Measurements from ENCODE around the gene ALAS1. TPM values are rescaled to one million over a fixed set of nuclear protein-coding genes. Genes with fewer than 3 reads are reported as not detected.

The ALAS1 gene
- polyA plus RNA-seq, 1 donor = 31.2 TPM

DNA sequence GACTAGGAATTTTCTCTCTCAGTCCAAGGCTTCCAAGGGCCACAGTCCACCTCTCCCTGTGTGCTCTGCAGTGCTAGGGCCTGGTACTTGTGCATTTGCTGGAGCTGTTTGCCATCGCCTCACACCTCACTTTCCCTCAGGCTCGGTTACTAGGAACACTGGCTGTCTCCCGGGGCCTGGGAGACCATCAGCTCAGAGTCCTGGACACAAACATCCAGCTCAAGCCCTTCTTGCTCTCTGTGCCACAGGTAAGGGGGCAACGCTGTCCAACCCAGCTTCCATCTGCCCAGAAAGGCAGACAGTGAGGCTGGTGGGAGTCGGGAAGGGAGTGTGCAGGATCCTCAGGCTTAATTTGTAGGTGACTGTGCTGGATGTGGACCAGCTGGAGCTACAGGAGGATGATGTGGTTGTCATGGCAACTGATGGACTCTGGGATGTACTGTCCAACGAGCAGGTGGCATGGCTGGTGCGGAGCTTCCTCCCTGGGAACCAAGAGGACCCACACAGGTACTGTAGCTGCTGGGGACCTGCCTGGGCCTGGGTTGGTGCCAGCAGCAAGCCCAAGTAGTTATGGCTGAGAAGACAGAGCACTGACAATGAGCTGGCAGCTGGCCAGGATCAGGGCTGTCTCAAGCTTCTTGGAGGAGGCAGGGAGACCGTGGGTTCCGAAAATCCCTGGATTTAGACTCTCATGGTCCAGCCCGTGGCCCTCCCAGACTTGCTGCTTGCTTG is 51.0 kb downstream of the ALAS1 start:
- no peak for DNase-seq (ENCODE audit: low read depth)

DNA sequence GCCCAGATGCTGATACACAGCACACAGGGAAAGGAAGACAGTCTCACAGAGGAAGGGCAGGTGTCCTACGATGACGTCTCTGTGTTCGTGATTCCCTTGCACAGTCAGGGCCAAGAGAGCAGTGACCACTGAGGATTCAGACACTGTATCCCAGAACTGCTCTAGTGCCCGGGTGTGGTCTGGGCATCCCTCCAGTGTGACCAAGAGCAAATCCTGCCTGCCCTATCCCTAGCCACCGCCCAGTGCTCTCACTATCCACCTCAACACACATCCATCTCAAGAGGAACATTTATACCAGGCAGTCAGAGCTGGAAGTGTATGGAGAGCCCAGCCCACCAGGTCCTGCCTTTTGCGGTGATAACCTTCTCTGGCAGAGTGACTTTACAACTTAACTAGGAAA is 51.7 kb downstream of the ALAS1 start:
- no peak for DNase-seq (ENCODE audit: low read depth)

DNA sequence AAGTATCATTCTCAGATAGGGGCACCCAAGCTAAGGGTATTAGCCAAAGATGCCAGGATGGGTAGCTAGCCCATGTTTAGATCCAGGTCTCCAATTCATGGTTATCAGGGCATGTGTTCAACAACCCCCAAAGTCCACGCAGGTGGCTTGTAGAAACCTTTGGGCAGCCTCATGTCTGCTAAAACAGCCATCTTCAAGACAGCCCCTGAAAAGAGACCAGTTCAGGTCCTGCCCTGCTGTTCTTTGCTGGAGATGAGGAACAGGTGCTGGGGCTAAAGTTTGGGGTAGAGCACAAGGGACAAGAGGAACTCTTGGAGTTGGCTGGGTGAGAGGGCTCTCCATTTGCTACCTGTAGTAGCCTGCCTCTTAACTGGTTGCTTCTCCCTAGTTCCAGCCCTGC is 52.2 kb downstream of the ALAS1 start:
- no peak for DNase-seq (ENCODE audit: low read depth)

DNA sequence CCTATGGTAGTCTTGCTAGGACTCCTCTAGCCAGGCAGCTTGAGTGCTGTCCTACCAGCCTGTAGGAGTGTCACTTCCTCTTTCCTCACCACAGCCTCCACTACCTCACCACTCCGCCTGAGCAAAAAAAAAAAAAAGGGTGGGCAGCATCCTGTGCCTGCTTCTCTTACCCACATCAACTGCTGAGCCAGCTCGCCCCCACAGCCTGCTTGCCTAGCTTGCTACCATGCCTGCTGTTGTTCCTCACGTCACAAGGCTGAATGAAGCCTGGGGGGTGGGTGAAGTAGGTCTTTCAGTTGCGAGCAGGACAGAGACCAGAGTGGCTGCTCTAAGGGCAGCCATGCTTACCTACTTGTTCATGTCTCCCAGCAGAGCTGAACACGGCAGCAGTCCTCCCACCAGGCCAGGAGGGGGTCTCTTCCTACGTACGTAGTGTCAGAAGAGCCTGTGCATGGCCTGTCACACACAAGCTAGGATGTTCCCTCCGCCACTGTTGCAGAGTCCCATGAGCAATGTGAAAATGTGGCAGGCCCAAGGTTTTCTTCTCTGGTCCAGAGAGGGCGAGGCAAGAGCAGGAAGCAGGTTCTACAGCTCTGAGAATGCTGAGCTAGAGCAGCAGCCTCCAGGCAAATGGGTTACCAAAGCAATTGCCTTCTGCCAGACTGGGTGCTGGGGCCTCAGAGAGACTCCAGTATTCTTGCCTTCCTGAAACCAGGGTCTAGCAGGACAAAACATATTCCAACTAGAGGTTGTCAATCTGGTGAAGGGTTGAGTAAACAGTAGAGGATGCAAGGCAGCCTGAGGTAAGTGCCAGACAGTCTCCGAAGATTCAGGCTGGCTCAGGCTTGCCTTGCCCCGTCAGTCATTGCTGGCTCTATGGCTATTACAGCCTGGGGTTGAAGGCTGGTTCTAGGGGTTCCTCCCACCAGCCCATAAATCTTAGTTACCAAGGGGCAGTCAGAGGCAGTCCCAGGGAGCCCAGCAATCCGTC is 55.6 kb downstream of the ALAS1 start:
- no peak for DNase-seq (ENCODE audit: low read depth)

DNA sequence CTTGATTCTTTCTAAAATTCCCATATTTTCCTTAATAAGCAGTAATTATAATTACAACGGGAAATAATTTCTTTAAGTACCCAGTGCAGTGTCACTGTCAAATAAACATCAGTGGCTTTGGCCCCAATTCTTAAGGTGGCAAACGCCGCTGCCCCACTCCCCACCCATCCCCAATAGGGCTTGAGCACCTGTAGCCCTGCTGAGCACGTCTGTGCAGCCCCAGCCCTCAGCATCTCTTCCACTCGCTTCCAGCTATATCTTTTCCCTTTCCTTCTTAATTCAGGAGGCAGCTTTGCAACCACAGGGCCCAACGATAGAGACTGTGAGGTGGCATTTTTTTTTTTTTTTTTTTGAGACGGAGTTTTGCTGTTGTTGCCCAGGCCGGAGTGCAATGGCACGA is 56.6 kb downstream of the ALAS1 start:
- DNase-seq (ENCODE audit: low read depth) = no peak

DNA sequence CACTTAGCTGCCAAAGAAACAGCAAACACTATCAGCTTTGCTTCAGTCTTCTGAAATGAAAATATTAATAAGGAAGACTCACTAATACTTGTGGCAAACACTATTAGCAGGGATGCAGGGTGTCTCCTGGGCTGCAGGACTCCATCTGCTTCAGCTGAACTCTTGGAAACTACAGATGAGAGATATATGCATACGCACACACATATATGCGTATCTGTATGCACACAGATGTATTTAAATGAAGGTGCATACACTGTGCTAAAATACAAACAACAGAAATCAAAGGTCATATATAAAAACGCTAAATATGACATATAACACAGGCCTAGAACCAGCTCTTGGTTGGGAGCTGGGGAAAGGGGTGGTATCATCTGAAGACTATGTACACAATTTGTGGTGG is 58.2 kb downstream of the ALAS1 start:
- DNase-seq (ENCODE audit: low read depth) = no peak

DNA sequence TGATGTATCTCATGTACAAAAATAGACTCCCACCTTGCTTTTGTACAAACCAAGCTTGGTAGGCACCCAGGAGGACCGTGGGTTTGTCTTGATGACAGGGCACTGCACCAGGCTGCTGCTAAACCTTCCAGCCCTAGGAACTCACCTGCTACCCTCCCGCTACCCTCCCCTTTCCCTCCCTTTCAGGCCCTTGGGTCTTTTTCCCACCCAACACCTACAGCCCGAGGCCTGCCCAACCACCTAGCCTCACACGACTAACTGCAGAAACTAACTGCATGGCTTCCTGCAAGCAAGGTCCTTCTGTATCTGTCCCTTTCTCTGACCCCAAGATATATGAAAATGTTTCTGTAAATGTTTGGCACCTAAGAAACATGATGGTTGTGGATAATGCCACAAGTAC is 58.7 kb downstream of the ALAS1 start:
- DNase-seq (ENCODE audit: low read depth) = no peak

DNA sequence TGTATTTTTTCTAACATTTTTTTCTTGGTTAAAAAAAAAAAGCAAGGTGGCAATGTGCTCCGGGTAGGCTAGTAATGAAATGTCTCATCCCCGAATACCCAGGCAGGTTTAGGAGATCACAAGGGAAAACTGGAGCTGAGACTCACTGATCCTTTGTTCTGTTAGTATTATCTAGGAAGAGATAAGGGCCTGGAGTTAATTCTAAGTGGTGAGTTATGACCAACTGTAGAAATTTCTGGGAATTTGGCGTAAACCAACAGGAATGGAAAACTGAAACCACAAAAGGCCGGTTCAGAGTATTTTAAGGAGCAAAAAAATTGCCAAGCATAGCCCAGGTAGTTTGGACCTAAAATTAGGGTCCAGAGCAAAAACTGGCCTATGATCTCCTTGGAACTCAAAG is 60.0 kb downstream of the ALAS1 start:
- no peak for DNase-seq (ENCODE audit: low read depth)

DNA sequence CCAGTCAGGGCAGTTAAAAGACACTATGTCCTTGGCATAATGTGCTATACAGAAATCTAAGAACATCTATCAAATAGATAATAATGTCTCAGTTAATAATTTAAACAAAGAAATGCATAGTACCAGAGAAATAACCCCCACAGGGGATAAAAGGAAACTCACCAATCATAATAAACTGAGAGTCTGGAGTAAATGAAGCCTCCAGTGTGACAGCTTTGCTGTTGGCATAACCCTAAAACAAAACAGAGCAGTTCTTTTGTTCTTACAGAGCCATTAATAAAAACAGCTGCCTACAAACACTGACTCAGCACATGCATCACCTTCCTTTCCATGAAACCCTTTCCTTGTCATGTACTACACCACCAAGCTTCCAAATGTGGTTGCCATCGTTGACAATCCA is 61.1 kb downstream of the ALAS1 start:
- no peak for DNase-seq (ENCODE audit: low read depth)

DNA sequence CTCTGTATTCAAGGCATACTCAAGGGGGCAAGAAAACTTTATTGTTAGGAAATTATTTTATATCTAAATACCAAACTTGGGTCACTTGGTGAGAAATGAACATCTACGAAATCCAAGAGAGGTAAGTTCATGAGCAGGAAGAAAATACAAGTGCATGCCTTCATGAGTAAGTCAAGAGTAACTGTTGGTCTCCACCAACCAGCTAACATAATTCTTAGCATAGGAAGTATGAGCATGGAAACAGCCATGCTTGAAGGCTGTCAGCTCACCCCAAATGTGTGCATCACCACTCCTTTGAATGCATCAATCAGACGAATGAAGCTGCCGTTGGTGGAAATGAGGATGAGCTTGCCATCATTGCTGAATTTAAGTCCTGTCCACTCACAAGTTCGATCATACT is 61.5 kb downstream of the ALAS1 start:
- DNase-seq (ENCODE audit: low read depth) = no peak

DNA sequence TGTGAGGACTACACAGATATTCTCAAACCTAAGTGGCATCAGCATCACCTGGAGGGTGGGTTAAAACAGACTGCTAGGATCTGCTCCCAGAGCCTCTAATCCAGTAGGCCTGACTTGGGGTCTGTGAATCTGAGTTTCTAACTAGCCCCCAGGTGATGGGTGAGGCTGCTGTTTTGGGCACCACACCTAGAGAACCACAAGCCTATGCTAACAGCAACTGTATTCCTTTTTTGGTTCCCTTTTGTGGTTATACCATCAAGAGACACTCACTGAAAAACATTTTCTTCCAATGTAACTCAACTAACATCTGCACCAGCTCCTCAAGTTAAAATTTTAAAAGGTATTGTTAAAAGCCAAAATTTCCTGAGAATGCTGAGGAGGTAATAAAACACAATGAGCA is 64.5 kb downstream of the ALAS1 start:
- no peak for DNase-seq (ENCODE audit: low read depth)

Other genes starting within 250 kb of the ALAS1 start
- gene GPR62, start 242.8 kb upstream of the ALAS1 start, polyA plus RNA-seq (ENCODE audit: insufficient read length) = 0.89 TPM
- gene PCBP4, start 230.7 kb upstream of the ALAS1 start, polyA plus RNA-seq (ENCODE audit: insufficient read length) = 68.7 TPM
- gene ABHD14B, start 224.1 kb upstream of the ALAS1 start, polyA plus RNA-seq (ENCODE audit: insufficient read length) = 21.9 TPM
- gene ABHD14A, start 223.1 kb upstream of the ALAS1 start, polyA plus RNA-seq (ENCODE audit: insufficient read length) = 16.1 TPM
- gene ACY1, start 214.6 kb upstream of the ALAS1 start, polyA plus RNA-seq (ENCODE audit: insufficient read length) = 12.9 TPM
- 3,323 TPM for gene RPL29, start 202.3 kb upstream of the ALAS1 start, polyA plus RNA-seq (ENCODE audit: insufficient read length)
- gene DUSP7, start 141.6 kb upstream of the ALAS1 start, polyA plus RNA-seq (ENCODE audit: insufficient read length) = 18.5 TPM
- gene POC1A, start 43.7 kb upstream of the ALAS1 start, polyA plus RNA-seq (ENCODE audit: insufficient read length) = 3.7 TPM
- gene TLR9, start 27.5 kb downstream of the ALAS1 start, polyA plus RNA-seq (ENCODE audit: insufficient read length) = 0.44 TPM
- 22.3 TPM for gene TWF2, start 41.0 kb downstream of the ALAS1 start, polyA plus RNA-seq (ENCODE audit: insufficient read length)
- gene PPM1M, start 47.6 kb downstream of the ALAS1 start, polyA plus RNA-seq (ENCODE audit: insufficient read length) = 13.3 TPM
- 80.2 TPM for gene WDR82, start 80.5 kb downstream of the ALAS1 start, polyA plus RNA-seq (ENCODE audit: insufficient read length)
- 4.1 TPM for gene GLYCTK, start 89.7 kb downstream of the ALAS1 start, polyA plus RNA-seq (ENCODE audit: insufficient read length)
- 5.6 TPM for gene DNAH1, start 118.2 kb downstream of the ALAS1 start, polyA plus RNA-seq (ENCODE audit: insufficient read length)
- gene BAP1, start 211.8 kb downstream of the ALAS1 start, polyA plus RNA-seq (ENCODE audit: insufficient read length) = 47.5 TPM
- 9.7 TPM for gene PHF7, start 212.5 kb downstream of the ALAS1 start, polyA plus RNA-seq (ENCODE audit: insufficient read length)
- gene SEMA3G, start 246.9 kb downstream of the ALAS1 start, polyA plus RNA-seq (ENCODE audit: insufficient read length) = 14.1 TPM

Measured in forelimb muscle (tissue), 1 donor.